Activated naive CD4-positive, alpha-beta T cell treated with anti-CD3 and anti-CD28 coated beads, Interleukin-2, amount 10 ng/mL, durations not matched to agents 5 hours and 36 hours (primary cell): ENCODE measurements around the gene KBTBD6. TPM values are rescaled to one million over a fixed set of nuclear protein-coding genes. Genes with fewer than 3 reads are reported as not detected.

Source experiments
- microRNA-seq: library from miRNA; unstranded; fragments of <30 nt; microRNA quantifications from one replicate; pipeline ENCODE4 v1.2.0, GENCODE V29; 2022; ENCODE audit warnings: borderline microRNAs expressed, borderline replicate concordance
- total RNA-seq, 2 experiments: library from RNA; stranded (reverse); gene quantifications; one replicate each; pipeline ENCODE4 v1.2.3, GENCODE V29; 2021

The KBTBD6 gene, protein sequence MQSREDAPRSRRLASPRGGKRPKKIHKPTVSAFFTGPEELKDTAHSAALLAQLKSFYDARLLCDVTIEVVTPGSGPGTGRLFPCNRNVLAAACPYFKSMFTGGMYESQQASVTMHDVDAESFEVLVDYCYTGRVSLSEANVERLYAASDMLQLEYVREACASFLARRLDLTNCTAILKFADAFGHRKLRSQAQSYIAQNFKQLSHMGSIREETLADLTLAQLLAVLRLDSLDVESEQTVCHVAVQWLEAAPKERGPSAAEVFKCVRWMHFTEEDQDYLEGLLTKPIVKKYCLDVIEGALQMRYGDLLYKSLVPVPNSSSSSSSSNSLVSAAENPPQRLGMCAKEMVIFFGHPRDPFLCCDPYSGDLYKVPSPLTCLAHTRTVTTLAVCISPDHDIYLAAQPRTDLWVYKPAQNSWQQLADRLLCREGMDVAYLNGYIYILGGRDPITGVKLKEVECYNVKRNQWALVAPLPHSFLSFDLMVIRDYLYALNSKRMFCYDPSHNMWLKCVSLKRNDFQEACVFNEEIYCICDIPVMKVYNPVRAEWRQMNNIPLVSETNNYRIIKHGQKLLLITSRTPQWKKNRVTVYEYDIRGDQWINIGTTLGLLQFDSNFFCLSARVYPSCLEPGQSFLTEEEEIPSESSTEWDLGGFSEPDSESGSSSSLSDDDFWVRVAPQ
- total RNA-seq: 1 to 10 TPM; 6.7 TPM

DNA sequence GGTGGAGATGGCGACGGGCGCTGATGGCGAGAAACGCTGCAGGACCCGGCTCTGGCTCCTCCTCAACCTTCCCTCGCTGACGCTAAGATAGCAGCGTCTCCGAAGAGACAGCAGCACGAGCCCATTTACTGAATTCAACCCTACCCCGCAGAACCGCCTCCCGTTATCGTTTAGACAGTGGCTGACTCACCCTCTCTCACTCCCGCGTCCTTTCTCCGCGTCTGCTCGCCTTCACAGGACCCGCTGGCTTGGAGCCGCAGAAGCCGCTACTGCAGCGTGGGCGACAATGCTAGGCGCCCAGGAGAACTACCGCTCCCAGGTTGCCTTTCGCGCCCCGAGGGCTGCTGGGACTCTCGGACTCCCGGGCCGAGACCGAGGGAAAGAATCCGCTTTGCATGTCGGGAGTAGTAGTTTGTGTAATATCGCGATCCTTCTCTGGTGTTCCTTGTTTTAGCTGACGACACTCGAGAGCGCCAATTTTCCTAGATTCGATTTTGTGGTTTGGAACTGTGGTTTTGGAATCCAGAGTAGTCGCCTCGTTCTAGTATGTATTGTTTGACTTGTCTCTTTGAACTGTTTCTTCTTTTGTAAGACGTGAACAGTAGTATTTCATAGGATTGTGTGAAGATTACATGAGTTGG is at the start of gene KBTBD6:
KBTBD6 (minus strand) TSS at position 291 of the 641 bp plus-strand sequence. CDS start 291 bp downstream, outside the sequence.

Small RNA genes within 50 kb of the gene (microRNA-seq; reads per million reads assigned to microRNA genes)
- gene MIR3168: not detected

Other genes with a start within 250 kb of the KBTBD6 start
- gene ELF1, start 113.5 kb downstream of the KBTBD6 start, total RNA-seq: 100 to 1,000 TPM; 122 to 125 TPM
- 1 to 10 TPM; 8.6 to 9.3 TPM for gene WBP4, start 71.3 kb downstream of the KBTBD6 start, total RNA-seq
- 10 to 100 TPM in 1 of 2 experiments, 1 to 10 TPM in 1; 10.0 to 10.2 TPM for gene KBTBD7, start 61.8 kb upstream of the KBTBD6 start, total RNA-seq
- 10 to 100 TPM; 18.0 to 22.3 TPM for gene MTRF1, start 130.8 kb upstream of the KBTBD6 start, total RNA-seq
- gene NAA16, start 178.5 kb upstream of the KBTBD6 start, total RNA-seq: 10 to 100 TPM; 31.6 to 33.2 TPM